ENCODE data around the gene PPAT. TPM values are rescaled to one million over a fixed set of nuclear protein-coding genes. Genes with fewer than 3 reads are reported as not detected.

Gene PPAT
- total RNA-seq, 3 donors from 2014 or later (not counting 1 experiment from before 2014, with no cell fraction given): 4.3 to 8.9 (median 6.2) TPM

GRCh38 chr4:56406151-56406550 lies 29.3 kb downstream of the PPAT start:
- H3K4me1 Mint-ChIP-seq: no peaks in the 10 kb centered on the region
- no peak for DNase-seq
- no peaks in the 10 kb centered on the region for H3K4me1 ChIP-seq (ENCODE audit: control insufficient read depth, insufficient read depth, low read length)
- no peaks in the 10 kb centered on the region for H3K27me3 Mint-ChIP-seq (ENCODE audit: low read depth in 2 of 2)
- intact Hi-C loops (cut with micrococcal nuclease): no loop called here
- H3K36me3 ChIP-seq (ENCODE audit: control insufficient read depth, insufficient read depth, low read length): peaks cover 12% of the 10 kb centered on the region
- H3K4me3 Mint-ChIP-seq: no peak overlapping the region
- no peak overlapping the region for H3K27ac Mint-ChIP-seq
- H3K36me3 Mint-ChIP-seq: no peaks in the 10 kb centered on the region
- 92% methylated on average over 4 of the region's 4 CpGs for WGBS (ENCODE audit: insufficient coverage)
- no peak for ATAC-seq
- H3K27ac ChIP-seq (ENCODE audit: low read length): no peak overlapping the region
- H3K9me3 ChIP-seq (ENCODE audit: control insufficient read depth, insufficient read depth, low read length): no peaks in the 10 kb centered on the region
- TF ChIP-seq, protein P1, sequence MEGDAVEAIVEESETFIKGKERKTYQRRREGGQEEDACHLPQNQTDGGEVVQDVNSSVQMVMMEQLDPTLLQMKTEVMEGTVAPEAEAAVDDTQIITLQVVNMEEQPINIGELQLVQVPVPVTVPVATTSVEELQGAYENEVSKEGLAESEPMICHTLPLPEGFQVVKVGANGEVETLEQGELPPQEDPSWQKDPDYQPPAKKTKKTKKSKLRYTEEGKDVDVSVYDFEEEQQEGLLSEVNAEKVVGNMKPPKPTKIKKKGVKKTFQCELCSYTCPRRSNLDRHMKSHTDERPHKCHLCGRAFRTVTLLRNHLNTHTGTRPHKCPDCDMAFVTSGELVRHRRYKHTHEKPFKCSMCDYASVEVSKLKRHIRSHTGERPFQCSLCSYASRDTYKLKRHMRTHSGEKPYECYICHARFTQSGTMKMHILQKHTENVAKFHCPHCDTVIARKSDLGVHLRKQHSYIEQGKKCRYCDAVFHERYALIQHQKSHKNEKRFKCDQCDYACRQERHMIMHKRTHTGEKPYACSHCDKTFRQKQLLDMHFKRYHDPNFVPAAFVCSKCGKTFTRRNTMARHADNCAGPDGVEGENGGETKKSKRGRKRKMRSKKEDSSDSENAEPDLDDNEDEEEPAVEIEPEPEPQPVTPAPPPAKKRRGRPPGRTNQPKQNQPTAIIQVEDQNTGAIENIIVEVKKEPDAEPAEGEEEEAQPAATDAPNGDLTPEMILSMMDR (IDR thresholded peaks at IDR 0.05): no peak
- no peak overlapping the region for H3K4me3 ChIP-seq (ENCODE audit: low read length)
- no peaks in the 10 kb centered on the region for H3K27me3 ChIP-seq (ENCODE audit: control insufficient read depth, insufficient read depth, low read length)
- H3K9me3 Mint-ChIP-seq: no peaks in the 10 kb centered on the region

DNA sequence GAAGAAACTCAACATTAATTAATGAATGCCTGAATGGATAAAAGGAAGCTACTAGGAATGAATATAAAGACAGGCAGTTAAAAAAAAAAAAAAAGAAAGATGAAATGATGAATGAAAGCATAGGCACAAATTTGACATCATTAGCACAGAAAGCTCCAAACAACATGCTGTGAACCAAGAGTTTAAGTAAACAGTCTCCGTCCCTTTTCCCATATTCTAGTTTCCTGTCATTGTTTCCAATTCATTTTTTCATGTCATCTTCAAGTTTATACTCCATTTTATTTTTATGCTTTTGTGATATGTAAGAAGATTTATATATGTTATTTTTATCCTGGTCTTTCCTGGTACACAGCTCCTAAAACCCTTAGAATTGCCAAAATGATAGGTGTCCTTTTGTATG lies 30.4 kb downstream of the PPAT start:
- Mint-ChIP-seq H3K4me1 (no peaks in the 10 kb centered on the region), H3K4me3 (no peak overlapping the region), H3K27me3 (ENCODE audit: low read depth in 2 of 2) (no peaks in the 10 kb centered on the region), H3K27ac (no peak overlapping the region), H3K36me3 (no peaks in the 10 kb centered on the region), H3K9me3 (no peaks in the 10 kb centered on the region)
- ATAC-seq (no peak), DNase-seq (no peak)
- H3K27me3 ChIP-seq (ENCODE audit: control insufficient read depth, insufficient read depth, low read length): no peaks in the 10 kb centered on the region
- H3K9me3 ChIP-seq (ENCODE audit: control insufficient read depth, insufficient read depth, low read length): no peaks in the 10 kb centered on the region
- H3K4me3 ChIP-seq (ENCODE audit: low read length): no peak overlapping the region
- 100% methylated on average over 1 of the region's 1 CpG for WGBS (ENCODE audit: insufficient coverage)
- H3K36me3 ChIP-seq (ENCODE audit: control insufficient read depth, insufficient read depth, low read length): peaks cover 23% of the 10 kb centered on the region
- TF ChIP-seq, protein P1 (IDR thresholded peaks at IDR 0.05): no peak
- H3K27ac ChIP-seq (ENCODE audit: low read length): no peak overlapping the region
- intact Hi-C loops (cut with micrococcal nuclease): no loop called here
- H3K4me1 ChIP-seq (ENCODE audit: control insufficient read depth, insufficient read depth, low read length): no peaks in the 10 kb centered on the region

- Mint-ChIP-seq H3K4me3 (no peak overlapping the region), H3K27me3 (ENCODE audit: low read depth in 2 of 2) (no peaks in the 10 kb centered on the region), H3K9me3 (no peaks in the 10 kb centered on the region), H3K36me3 (no peaks in the 10 kb centered on the region), H3K4me1 (no peaks in the 10 kb centered on the region), H3K27ac (no peak overlapping the region)
- H3K4me3 ChIP-seq (ENCODE audit: low read length): no peak overlapping the region
- no peaks in the 10 kb centered on the region for H3K4me1 ChIP-seq (ENCODE audit: control insufficient read depth, insufficient read depth, low read length)
- intact Hi-C loops (cut with micrococcal nuclease): no loop called here
- H3K27me3 ChIP-seq (ENCODE audit: control insufficient read depth, insufficient read depth, low read length): no peaks in the 10 kb centered on the region
- TF ChIP-seq, protein P1 (IDR thresholded peaks at IDR 0.05): no peak
- no peak for ATAC-seq
- WGBS (ENCODE audit: insufficient coverage): 98% methylated on average over 4 of the region's 6 CpGs
- DNase-seq: no peak
- H3K27ac ChIP-seq (ENCODE audit: low read length): no peak overlapping the region
- H3K36me3 ChIP-seq (ENCODE audit: control insufficient read depth, insufficient read depth, low read length): peaks cover 24% of the 10 kb centered on the region
- no peaks in the 10 kb centered on the region for H3K9me3 ChIP-seq (ENCODE audit: control insufficient read depth, insufficient read depth, low read length)
These were observed 34.9 kb downstream of the PPAT start for GRCh38 chr4:56400560-56400959.

- no peaks in the 10 kb centered on the region for H3K27me3 ChIP-seq (ENCODE audit: control insufficient read depth, insufficient read depth, low read length)
- Mint-ChIP-seq H3K36me3 (no peaks in the 10 kb centered on the region), H3K27me3 (ENCODE audit: low read depth in 2 of 2) (no peaks in the 10 kb centered on the region), H3K4me1 (peaks cover 24 to 31% of the 10 kb centered on the region in 2 donors), H3K27ac (no peak overlapping the region), H3K4me3 (no peak overlapping the region), H3K9me3 (no peaks in the 10 kb centered on the region)
- 94% methylated on average over 5 of the region's 8 CpGs for WGBS (ENCODE audit: insufficient coverage)
- no peaks in the 10 kb centered on the region for H3K36me3 ChIP-seq (ENCODE audit: control insufficient read depth, insufficient read depth, low read length)
- intact Hi-C loops (cut with micrococcal nuclease): no loop called here
- no peak for DNase-seq
- no peak for ATAC-seq
- H3K4me1 ChIP-seq (ENCODE audit: control insufficient read depth, insufficient read depth, low read length): peaks cover 8% of the 10 kb centered on the region
- TF ChIP-seq, protein P1 (IDR thresholded peaks at IDR 0.05): no peak
- no peaks in the 10 kb centered on the region for H3K9me3 ChIP-seq (ENCODE audit: control insufficient read depth, insufficient read depth, low read length)
- H3K27ac ChIP-seq (ENCODE audit: low read length): no peak overlapping the region
- H3K4me3 ChIP-seq (ENCODE audit: low read length): no peak overlapping the region
These were observed 44.1 kb downstream of the PPAT start for GRCh38 chr4:56391270-56391669.

Data from natural killer cell (primary cell).